Gastroesophageal sphincter (tissue), 4 donors: ENCODE measurements around the gene GSTM5. TPM values are rescaled to one million over a fixed set of nuclear protein-coding genes. Genes with fewer than 3 reads are reported as not detected.

Experiments
- ATAC-seq: fragments of 150-250 bp; one replicate; pipeline ENCODE4 v1.9.1; 2016; ENCODE audit warnings: mild to moderate bottlenecking, moderate library complexity
- H3K27ac ChIP-seq, 4 donors: fragments of 200-600 bp; sonication (generic) in 3 of 4; 1 replicate in 3 of 4; 2 replicates in 1 of 4; pipeline ENCODE4 v1.5.1; 2016 to 2019
- H3K27me3 ChIP-seq: fragments of 200-600 bp; sonication (generic); one replicate; pipeline ENCODE4 v1.5.1; 2019
- H3K36me3 ChIP-seq, 2 donors: fragments of 200-600 bp; sonication (generic); one replicate each; pipeline ENCODE4 v1.5.1; 2019; ENCODE audit warnings: control low read depth in 1 of 2
- H3K4me1 ChIP-seq, 3 donors: fragments of 200-600 bp; sonication (generic); 1 replicate in 2 of 3; 2 replicates in 1 of 3; pipeline ENCODE4 v1.5.1; 2016 to 2019; ENCODE audit warnings: control low read depth in 2 of 3
- H3K4me3 ChIP-seq, 2 donors: fragments of 200-600 bp; sonication (generic); one replicate each; pipeline ENCODE4 v1.5.1; 2019; ENCODE audit warnings: mild to moderate bottlenecking in 1 of 2, moderate library complexity in 1 of 2
- H3K9me3 ChIP-seq, 3 donors: fragments of 200-600 bp; sonication (generic); one replicate each; pipeline ENCODE4 v1.5.1; 2017 to 2019; ENCODE audit warnings: control low read depth in 2 of 3
- CTCF ChIP-seq, 4 experiments: fragments of 200-600 bp in 2 of 4; fragments of 450-650 bp in 2 of 4; sonication (generic) in 1 of 4; IDR thresholded peaks; one replicate each; pipeline ENCODE4 v1.5.1; 2017 to 2019; ENCODE audit warnings: antibody characterized with exemption in 4 of 4, mild to moderate bottlenecking in 2 of 4, moderate library complexity in 2 of 4
- EP300 ChIP-seq: sonication (generic); formaldehyde crosslinking; IDR thresholded peaks from one replicate; pipeline ENCODE4 v1.6.1; 2017; ENCODE audit warnings: antibody characterized with exemption, mild to moderate bottlenecking
- POLR2A ChIP-seq, 2 donors: fragments of 450-650 bp; IDR thresholded peaks; one replicate each; pipeline ENCODE4 v1.6.1; 2017; ENCODE audit warnings: antibody characterized with exemption in 2 of 2, mild to moderate bottlenecking in 2 of 2, moderate library complexity in 1 of 2
- POLR2AphosphoS5 ChIP-seq: sonication (generic); formaldehyde crosslinking; IDR thresholded peaks from one replicate; pipeline ENCODE4 v1.6.1; 2017; ENCODE audit warnings: antibody characterized with exemption
- WGBS, 2 donors: methylation state at CpG; one replicate each; pipeline ENCODE4 v1.1.5; 2018; ENCODE audit warnings: low coverage in 1 of 2; 5-methylcytosine and 5-hydroxymethylcytosine counted together
- total RNA-seq, 4 donors: library from RNA; depleted of rRNA; stranded (reverse); fragments of >200 nt; gene quantifications; one replicate each; pipeline ENCODE4 v1.1.0, GENCODE V29; 2016

The GSTM5 gene
- total RNA-seq, 4 donors from 2014 or later: 2.7 to 9.2 (median 6.3) TPM

- Histone ChIP-seq H3K27me3 (no peaks in the 10 kb centered on the region), H3K36me3 (no peaks in the 10 kb centered on the region), H3K27ac (no peak overlapping the region), H3K4me1 (no peaks in the 10 kb centered on the region), H3K4me3 (no peak overlapping the region), H3K9me3 (no peaks in the 10 kb centered on the region)
- no peak for ATAC-seq
- 93 to 94% methylated on average over 5 to 7 of the region's 11 CpGs for WGBS, 2 donors
- TF ChIP-seq CTCF (IDR thresholded peaks at IDR 0.05): no peak
- TF ChIP-seq EP300: no peak
Measured at GRCh38 chr1:109762821-109763645, 51.0 kb downstream of the GSTM5 start.

- H3K27me3 ChIP-seq: no peaks in the 10 kb centered on the region
- 80% methylated on average over 1 of the region's 11 CpGs; no CpG with 5 or more reads in 1 of the 2 donors for WGBS, 2 donors
- no peak for ATAC-seq
- no peaks in the 10 kb centered on the region for H3K4me1 ChIP-seq
- TF ChIP-seq EP300: no peak
- no peak for TF ChIP-seq POLR2A (IDR thresholded peaks at IDR 0.05)
- TF ChIP-seq POLR2AphosphoS5: no peak
- TF ChIP-seq CTCF (IDR thresholded peaks at IDR 0.05): no peak
- H3K4me3 ChIP-seq: no peak within 1 kb of the TSS
- H3K36me3 ChIP-seq: no peaks in the 10 kb centered on the region
- no peak within 1 kb of the TSS for H3K27ac ChIP-seq
- no peaks in the 10 kb centered on the region for H3K9me3 ChIP-seq
Measured at GRCh38 chr1:109763646-109764415, 51.8 kb downstream of the GSTM5 start, which contains the start of gene EPS8L3. Gene EPS8L3, minus strand, starts transcription at chr1:109763923. Its CDS starts 2,174 bp downstream, at chr1:109761749.

- TF ChIP-seq POLR2AphosphoS5 (no peak), POLR2A (IDR thresholded peaks at IDR 0.05) (no peak), EP300 (no peak), CTCF (IDR thresholded peaks at IDR 0.05) (no peak)
- 87 to 100% methylated on average over 2 to 3 of the region's 13 CpGs for WGBS, 2 donors
- Histone ChIP-seq H3K9me3 (no peaks in the 10 kb centered on the region), H3K36me3 (no peaks in the 10 kb centered on the region), H3K4me3 (no peak overlapping the region), H3K27ac (no peak overlapping the region), H3K27me3 (no peaks in the 10 kb centered on the region), H3K4me1 (no peaks in the 10 kb centered on the region)
- no peak for ATAC-seq
Measured at GRCh38 chr1:109764561-109765482, 52.8 kb downstream of the GSTM5 start.

- 100% methylated on average over 1 of the region's 4 CpGs; no CpG with 5 or more reads in 1 of the 2 donors for WGBS, 2 donors
- H3K27ac ChIP-seq: no peak overlapping the region
- ATAC-seq: no peak
- TF ChIP-seq EP300 (no peak), CTCF (IDR thresholded peaks at IDR 0.05) (no peak), POLR2AphosphoS5 (no peak), POLR2A (IDR thresholded peaks at IDR 0.05) (no peak)
- no peaks in the 10 kb centered on the region for H3K27me3 ChIP-seq
- no peaks in the 10 kb centered on the region for H3K36me3 ChIP-seq
- H3K4me1 ChIP-seq: no peaks in the 10 kb centered on the region
- no peak overlapping the region for H3K4me3 ChIP-seq
- H3K9me3 ChIP-seq: no peaks in the 10 kb centered on the region
Measured at GRCh38 chr1:109765483-109765815, 53.4 kb downstream of the GSTM5 start.
